K562 (cell line): ENCODE data around the gene TTC28. TPM values are rescaled to one million over a fixed set of nuclear protein-coding genes. Genes with fewer than 3 reads are reported as not detected.

Experiments used
- ETV5 ChIP-seq: sonication (generic); formaldehyde crosslinking; IDR thresholded peaks from 2 replicates; pipeline ENCODE4 v1.4.0; 2020; ENCODE audit warnings: low read depth, mild to moderate bottlenecking, missing genetic modification reagents
- ETV6 ChIP-seq, 3 experiments: fragments of 150-350 bp in 1 of 3; sonication (generic) in 1 of 3; formaldehyde crosslinking in 1 of 3; IDR thresholded peaks; 2 replicates each; pipeline versions ENCODE4 v1.6.1 to v1.8.0; 2014 to 2022; ENCODE audit warnings: borderline replicate concordance in 2 of 3, low read depth in 2 of 3, antibody characterized with exemption in 1 of 3, low read length in 1 of 3, mild to moderate bottlenecking in 1 of 3, missing genetic modification reagents in 1 of 3
- MECOM ChIP-seq: fragments of 250-450 bp; sonication (Bioruptor Pico); IDR thresholded peaks from 2 replicates; pipeline ENCODE4 v1.8.0; 2022; ENCODE audit warnings: inconsistent platforms
- NR2F6 ChIP-seq: fragments of 450-650 bp; formaldehyde crosslinking; IDR thresholded peaks from 2 replicates; pipeline ENCODE4 v1.4.0; 2020; ENCODE audit warnings: mild to moderate bottlenecking
- SRSF1 ChIP-seq: fragments of 200-400 bp; formaldehyde crosslinking; IDR thresholded peaks from 2 replicates; pipeline ENCODE4 v1.6.1; 2017; ENCODE audit warnings: mild to moderate bottlenecking, low read depth, low read length, moderate library complexity
- ZBTB9 ChIP-seq: fragments of 450-650 bp; formaldehyde crosslinking; IDR thresholded peaks from 2 replicates; pipeline ENCODE4 v1.4.0; 2020; ENCODE audit warnings: mild to moderate bottlenecking, moderate library complexity
- ZNF740 ChIP-seq, 3 experiments: fragments of 200-800 bp in 1 of 3; sonication (Bioruptor generic) in 1 of 3; sonication (generic) in 1 of 3; formaldehyde crosslinking in 1 of 3; IDR thresholded peaks; 2 replicates each; pipeline versions ENCODE4 v1.6.1 to v1.8.0; 2016 to 2022; ENCODE audit warnings: mild to moderate bottlenecking in 2 of 3, missing compliant biosample characterization in 2 of 3, missing genetic modification characterization in 2 of 3, missing genetic modification reagents in 1 of 3
- polyA plus RNA-seq, 8 experiments: library from polyadenylated mRNA; depleted of rRNA in 4 of 8; stranded (reverse) in 5 of 8; unstranded in 3 of 8; fragments of >200 nt; fragmentation: Nextera tagmentation in 2 of 8; fragmentation: Illumina TruSeq in 1 of 8; extraction: Ambion mirVana in 2 of 8; extraction: Trizol in 1 of 8; gene quantifications; 2 replicates each; pipeline versions ENCODE4 v1.2.1 to v1.2.3, GENCODE V29; 2011 to 2014; ENCODE audit warnings: inconsistent platforms in 1 of 8, missing spikeins in 1 of 8
- total RNA-seq, 7 experiments: library from RNA; depleted of rRNA in 6 of 7; stranded (reverse); fragments of >200 nt in 6 of 7; fragmentation: Illumina TruSeq in 2 of 7; extraction: Trizol in 2 of 7; gene quantifications; 2 replicates each; pipeline versions ENCODE4 v1.2.1 to v1.2.3, GENCODE V29; 2011 to 2021; ENCODE audit warnings: low replicate concordance in 1 of 7
- TF ChIP-seq, protein P1 (sequence below), 2 experiments: IDR thresholded peaks; 2 replicates each; pipeline ENCODE4 v1.6.1; 2011; ENCODE audit warnings: borderline replicate concordance in 1 of 2, control low read depth in 1 of 2, low read depth in 1 of 2, low read length in 1 of 2, mild to moderate bottlenecking in 1 of 2, mixed read lengths in 1 of 2, moderate library complexity in 1 of 2; ENCODE audit not compliant: insufficient read depth in 1 of 2, insufficient read length in 1 of 2, poor library complexity in 1 of 2, severe bottlenecking in 1 of 2; ENCODE audit errors: extremely low read depth in 1 of 2
- TF ChIP-seq, protein P2 (sequence below): fragments of 450-650 bp; IDR thresholded peaks from 2 replicates; pipeline ENCODE4 v1.6.1; 2016; ENCODE audit warnings: low read depth

The TTC28 gene
- total and polyA plus RNA-seq, 9 of the 15 experiments (the other 6 are each of a cell fraction or from before 2014, with no cell fraction given): 0.22 to 10.7 (median 3.1) TPM

DNA sequence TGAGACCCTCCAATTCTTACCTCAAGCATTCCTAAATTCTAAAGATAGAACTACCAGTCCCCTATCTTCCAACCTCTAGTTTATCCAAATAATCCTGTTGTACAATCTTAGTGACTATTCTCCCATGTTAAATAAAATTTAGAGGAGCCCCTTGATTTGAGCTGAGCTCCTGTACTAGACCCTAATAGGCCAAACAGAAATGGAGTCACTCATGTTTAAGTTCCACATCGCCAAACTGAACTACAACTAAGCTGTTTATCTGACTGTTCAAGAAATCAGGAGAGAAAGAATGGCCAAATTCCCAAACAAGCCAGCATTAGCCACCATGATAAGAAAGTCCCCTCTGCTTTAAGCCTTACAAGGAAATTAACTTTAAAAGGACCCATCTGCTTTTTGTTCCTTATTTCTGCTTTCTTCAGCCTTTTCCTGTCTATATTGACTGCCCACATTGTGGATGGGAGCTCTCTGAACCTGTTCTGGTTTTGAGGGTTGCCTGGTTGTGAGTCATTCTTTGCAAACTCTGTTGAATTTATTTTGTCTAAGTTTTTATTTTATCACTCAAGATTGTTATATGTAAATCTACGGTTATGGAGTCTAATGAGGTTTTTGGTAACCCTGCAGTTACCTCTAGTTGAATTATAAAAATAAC, 90.4 kb downstream of the TTC28 start (continued):
- TF ChIP-seq, protein P1, sequence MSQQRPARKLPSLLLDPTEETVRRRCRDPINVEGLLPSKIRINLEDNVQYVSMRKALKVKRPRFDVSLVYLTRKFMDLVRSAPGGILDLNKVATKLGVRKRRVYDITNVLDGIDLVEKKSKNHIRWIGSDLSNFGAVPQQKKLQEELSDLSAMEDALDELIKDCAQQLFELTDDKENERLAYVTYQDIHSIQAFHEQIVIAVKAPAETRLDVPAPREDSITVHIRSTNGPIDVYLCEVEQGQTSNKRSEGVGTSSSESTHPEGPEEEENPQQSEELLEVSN (IDR thresholded peaks at IDR 0.05; ENCODE audit: borderline replicate concordance in 1 of 2, extremely low read depth in 1 of 2, insufficient read depth in 1 of 2, insufficient read length in 1 of 2, low read depth in 1 of 2, low read length in 1 of 2, poor library complexity in 1 of 2, severe bottlenecking in 1 of 2): no peak
- TF ChIP-seq NR2F6 (CRISPR knock-in tag) (no peak), ETV5 (CRISPR knock-in tag) (no peak), ZBTB9 (CRISPR knock-in tag) (no peak), ZNF740 (CRISPR knock-in tag; IDR thresholded peaks at IDR 0.05) (no peak), ZNF740 (tag; IDR thresholded peaks at IDR 0.05) (peak in 1 of 2 experiments; percentile 84; a peak in 2 of 4 replicates), MECOM (CRISPR knock-in tag) (peak; percentile 76), ETV6 (IDR thresholded peaks at IDR 0.05; ENCODE audit: borderline replicate concordance in 1 of 2, low read depth in 2 of 2, low read length in 1 of 2) (no peak), ETV6 (CRISPR knock-in tag; IDR thresholded peaks at IDR 0.05; ENCODE audit: borderline replicate concordance) (no peak), SRSF1 (no peak)
- TF ChIP-seq, protein P2, sequence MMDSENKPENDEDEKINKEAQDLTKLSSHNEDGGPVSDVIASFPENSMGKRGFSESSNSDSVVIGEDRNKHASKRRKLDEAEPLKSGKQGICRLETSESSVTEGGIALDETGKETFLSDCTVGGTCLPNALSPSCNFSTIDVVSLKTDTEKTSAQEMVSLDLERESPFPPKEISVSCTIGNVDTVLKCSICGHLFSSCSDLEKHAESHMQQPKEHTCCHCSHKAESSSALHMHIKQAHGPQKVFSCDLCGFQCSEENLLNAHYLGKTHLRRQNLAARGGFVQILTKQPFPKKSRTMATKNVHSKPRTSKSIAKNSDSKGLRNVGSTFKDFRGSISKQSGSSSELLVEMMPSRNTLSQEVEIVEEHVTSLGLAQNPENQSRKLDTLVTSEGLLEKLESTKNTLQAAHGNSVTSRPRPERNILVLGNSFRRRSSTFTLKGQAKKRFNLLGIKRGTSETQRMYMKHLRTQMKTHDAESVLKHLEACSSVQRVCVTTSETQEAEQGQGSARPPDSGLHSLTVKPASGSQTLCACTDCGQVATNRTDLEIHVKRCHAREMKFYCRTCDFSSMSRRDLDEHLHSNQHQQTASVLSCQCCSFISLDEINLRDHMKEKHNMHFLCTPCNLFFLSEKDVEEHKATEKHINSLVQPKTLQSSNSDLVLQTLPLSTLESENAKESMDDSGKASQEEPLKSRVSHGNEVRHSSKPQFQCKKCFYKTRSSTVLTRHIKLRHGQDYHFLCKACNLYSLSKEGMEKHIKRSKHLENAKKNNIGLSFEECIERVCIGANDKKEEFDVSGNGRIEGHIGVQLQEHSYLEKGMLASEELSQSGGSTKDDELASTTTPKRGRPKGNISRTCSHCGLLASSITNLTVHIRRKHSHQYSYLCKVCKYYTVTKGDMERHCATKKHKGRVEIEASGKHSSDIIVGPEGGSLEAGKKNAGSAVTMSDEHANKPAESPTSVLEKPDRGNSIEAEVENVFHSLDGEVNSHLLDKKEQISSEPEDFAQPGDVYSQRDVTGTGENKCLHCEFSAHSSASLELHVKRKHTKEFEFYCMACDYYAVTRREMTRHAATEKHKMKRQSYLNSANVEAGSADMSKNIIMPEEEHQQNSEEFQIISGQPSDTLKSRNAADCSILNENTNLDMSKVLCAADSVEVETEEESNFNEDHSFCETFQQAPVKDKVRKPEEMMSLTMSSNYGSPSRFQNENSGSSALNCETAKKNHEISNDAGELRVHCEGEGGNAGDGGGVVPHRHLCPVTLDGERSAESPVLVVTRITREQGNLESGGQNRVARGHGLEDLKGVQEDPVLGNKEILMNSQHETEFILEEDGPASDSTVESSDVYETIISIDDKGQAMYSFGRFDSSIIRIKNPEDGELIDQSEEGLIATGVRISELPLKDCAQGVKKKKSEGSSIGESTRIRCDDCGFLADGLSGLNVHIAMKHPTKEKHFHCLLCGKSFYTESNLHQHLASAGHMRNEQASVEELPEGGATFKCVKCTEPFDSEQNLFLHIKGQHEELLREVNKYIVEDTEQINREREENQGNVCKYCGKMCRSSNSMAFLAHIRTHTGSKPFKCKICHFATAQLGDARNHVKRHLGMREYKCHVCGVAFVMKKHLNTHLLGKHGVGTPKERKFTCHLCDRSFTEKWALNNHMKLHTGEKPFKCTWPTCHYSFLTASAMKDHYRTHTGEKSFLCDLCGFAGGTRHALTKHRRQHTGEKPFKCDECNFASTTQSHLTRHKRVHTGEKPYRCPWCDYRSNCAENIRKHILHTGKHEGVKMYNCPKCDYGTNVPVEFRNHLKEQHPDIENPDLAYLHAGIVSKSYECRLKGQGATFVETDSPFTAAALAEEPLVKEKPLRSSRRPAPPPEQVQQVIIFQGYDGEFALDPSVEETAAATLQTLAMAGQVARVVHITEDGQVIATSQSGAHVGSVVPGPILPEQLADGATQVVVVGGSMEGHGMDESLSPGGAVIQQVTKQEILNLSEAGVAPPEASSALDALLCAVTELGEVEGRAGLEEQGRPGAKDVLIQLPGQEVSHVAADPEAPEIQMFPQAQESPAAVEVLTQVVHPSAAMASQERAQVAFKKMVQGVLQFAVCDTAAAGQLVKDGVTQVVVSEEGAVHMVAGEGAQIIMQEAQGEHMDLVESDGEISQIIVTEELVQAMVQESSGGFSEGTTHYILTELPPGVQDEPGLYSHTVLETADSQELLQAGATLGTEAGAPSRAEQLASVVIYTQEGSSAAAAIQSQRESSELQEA: no peak
